IPS-NIHi7 (cell line): Measurements from ENCODE around the gene BMERB1.
"Not testable (repeated sequence)": the region's sequence is repeated elsewhere in the genome, so short reads cannot be mapped to it uniquely, and the experiment has no call there.

Source experiments
- DNase-seq: peaks from one replicate; pipeline ENCODE4 v3.0.0; 2012; ENCODE audit warnings: mixed read lengths; ENCODE audit errors: extremely low spot score

BMERB1 gene

GRCh38 chr16:15523092-15523541 lies 88.7 kb downstream of the BMERB1 start:
- no peak for DNase-seq

- no peak for DNase-seq
These were observed 89.6 kb downstream of the BMERB1 start for GRCh38 chr16:15523939-15524338.

GRCh38 chr16:15524966-15525365 lies 90.6 kb downstream of the BMERB1 start:
- DNase-seq = no peak

- DNase-seq = no peak
These were observed 91.7 kb downstream of the BMERB1 start for GRCh38 chr16:15526097-15526496.

GRCh38 chr16:15526731-15527130 lies 92.3 kb downstream of the BMERB1 start:
- DNase-seq = no peak

- DNase-seq = no peak
These were observed 95.3 kb downstream of the BMERB1 start for GRCh38 chr16:15529673-15530072.

GRCh38 chr16:15530085-15530484 lies 95.7 kb downstream of the BMERB1 start:
- no peak for DNase-seq

GRCh38 chr16:15532825-15533224 lies 98.4 kb downstream of the BMERB1 start:
- no peak for DNase-seq

- DNase-seq = peak; percentile 74
These were observed 99.0 kb downstream of the BMERB1 start for GRCh38 chr16:15533386-15533785.

- DNase-seq = no peak
These were observed 101.4 kb downstream of the BMERB1 start for GRCh38 chr16:15535772-15536171.

- no peak for DNase-seq
These were observed 102.5 kb downstream of the BMERB1 start for GRCh38 chr16:15536843-15537242.

GRCh38 chr16:15538507-15538906 lies 104.1 kb downstream of the BMERB1 start:
- DNase-seq = no peak

GRCh38 chr16:15539197-15539596 lies 104.8 kb downstream of the BMERB1 start:
- DNase-seq = peak; percentile 49

GRCh38 chr16:15542261-15542660 lies 107.9 kb downstream of the BMERB1 start:
- peak; percentile 38 for DNase-seq

GRCh38 chr16:15542734-15543347 lies 108.5 kb downstream of the BMERB1 start:
- no peak for DNase-seq

- no peak for DNase-seq
These were observed 110.0 kb downstream of the BMERB1 start for GRCh38 chr16:15544405-15544804.

- DNase-seq = no peak
These were observed 111.2 kb downstream of the BMERB1 start for GRCh38 chr16:15545544-15545943.

GRCh38 chr16:15547072-15547767 lies 112.8 kb downstream of the BMERB1 start:
- not testable (repeated sequence) for DNase-seq

- DNase-seq = no peak
These were observed 113.3 kb downstream of the BMERB1 start for GRCh38 chr16:15547768-15548096.

GRCh38 chr16:15548482-15548891 lies 114.1 kb downstream of the BMERB1 start:
- no peak for DNase-seq

- no peak for DNase-seq
These were observed 118.1 kb downstream of the BMERB1 start for GRCh38 chr16:15552507-15552906.

- no peak for DNase-seq
These were observed 119.1 kb downstream of the BMERB1 start for GRCh38 chr16:15553313-15554088.

- DNase-seq = no peak
These were observed 121.7 kb downstream of the BMERB1 start for GRCh38 chr16:15556130-15556529.
